Ishikawa (cell line): ENCODE results near the gene STK11IP.

Experiments
- CEBPB ChIP-seq: IDR thresholded peaks from 2 replicates; pipeline ENCODE4 v1.6.1; 2012
- CREB1 ChIP-seq: IDR thresholded peaks from 2 replicates; pipeline ENCODE4 v1.6.1; 2012; ENCODE audit warnings: low read depth
- EGR1 ChIP-seq: IDR thresholded peaks from 2 replicates; pipeline ENCODE4 v1.6.1; 2012
- EP300 ChIP-seq: IDR thresholded peaks from 2 replicates; pipeline ENCODE4 v1.6.1; 2012; ENCODE audit warnings: borderline replicate concordance
- FOXM1 ChIP-seq: IDR thresholded peaks from 2 replicates; pipeline ENCODE4 v1.6.1; 2012; ENCODE audit warnings: low read depth, borderline replicate concordance
- MAX ChIP-seq: IDR thresholded peaks from 2 replicates; pipeline ENCODE4 v1.6.1; 2012
- NFIC ChIP-seq: IDR thresholded peaks from 2 replicates; pipeline ENCODE4 v1.6.1; 2012
- RAD21 ChIP-seq: IDR thresholded peaks from 2 replicates; pipeline ENCODE4 v1.6.1; 2012; ENCODE audit warnings: low read depth
- REST ChIP-seq: IDR thresholded peaks from 2 replicates; pipeline ENCODE4 v1.6.1; 2012; ENCODE audit warnings: low read depth, mild to moderate bottlenecking
- TAF1 ChIP-seq: IDR thresholded peaks from 2 replicates; pipeline ENCODE4 v1.6.1; 2012; ENCODE audit warnings: low read depth, mild to moderate bottlenecking
- TCF12 ChIP-seq: IDR thresholded peaks from 2 replicates; pipeline ENCODE4 v1.6.1; 2012; ENCODE audit warnings: low read depth
- TEAD4 ChIP-seq: IDR thresholded peaks from 2 replicates; pipeline ENCODE4 v1.6.1; 2012
- USF1 ChIP-seq: IDR thresholded peaks from 2 replicates; pipeline ENCODE4 v1.6.1; 2012
- YY1 ChIP-seq: IDR thresholded peaks from 2 replicates; pipeline ENCODE4 v1.6.1; 2012; ENCODE audit warnings: low read depth
- ZBTB7A ChIP-seq: IDR thresholded peaks from 2 replicates; pipeline ENCODE4 v1.6.1; 2012; ENCODE audit warnings: low read depth

Gene STK11IP

GRCh38 chr2:219661197-219661954, 63.7 kb downstream of the STK11IP start:
- TF ChIP-seq ZBTB7A, result no peak
- no peak for TF ChIP-seq TCF12
- TF ChIP-seq CEBPB, result no peak
- no peak for TF ChIP-seq USF1
- TF ChIP-seq YY1, result no peak
- no peak for TF ChIP-seq RAD21

GRCh38 chr2:219661955-219662395, 64.3 kb downstream of the STK11IP start:
- TF ChIP-seq EGR1 (no peak), ZBTB7A (no peak), NFIC (no peak), CEBPB (no peak), YY1 (no peak)

GRCh38 chr2:219662566-219662965, 64.9 kb downstream of the STK11IP start:
- TF ChIP-seq YY1, result no peak
- TF ChIP-seq CREB1, result no peak
- no peak for TF ChIP-seq TAF1
- no peak for TF ChIP-seq RAD21
- no peak for TF ChIP-seq ZBTB7A

GRCh38 chr2:219663116-219663762, 65.6 kb downstream of the STK11IP start:
- TF ChIP-seq TAF1, result no peak
- TF ChIP-seq USF1, result no peak
- no peak for TF ChIP-seq MAX
- no peak for TF ChIP-seq NFIC
- TF ChIP-seq CREB1, result no peak
- no peak for TF ChIP-seq FOXM1
- no peak for TF ChIP-seq ZBTB7A
- no peak for TF ChIP-seq TCF12
- TF ChIP-seq EGR1, result no peak
- no peak for TF ChIP-seq CEBPB
- TF ChIP-seq YY1, result no peak
- TF ChIP-seq EP300, result no peak
- no peak for TF ChIP-seq TEAD4
- TF ChIP-seq REST, result no peak
- no peak for TF ChIP-seq RAD21

GRCh38 chr2:219664041-219664440, 66.4 kb downstream of the STK11IP start:
- TF ChIP-seq CEBPB (no peak), USF1 (no peak), TCF12 (no peak), NFIC (no peak), FOXM1 (no peak), TAF1 (no peak), ZBTB7A (no peak), REST (no peak), MAX (no peak), RAD21 (no peak), TEAD4 (no peak), CREB1 (no peak), YY1 (no peak)
